ENCODE measurements around the gene NR3C2. TPM values are rescaled to one million over a fixed set of nuclear protein-coding genes. Genes with fewer than 3 reads are reported as not detected.

The NR3C2 gene
- total RNA-seq, 2 experiments from 2014 or later = 2.0 to 5.2 TPM

DNA sequence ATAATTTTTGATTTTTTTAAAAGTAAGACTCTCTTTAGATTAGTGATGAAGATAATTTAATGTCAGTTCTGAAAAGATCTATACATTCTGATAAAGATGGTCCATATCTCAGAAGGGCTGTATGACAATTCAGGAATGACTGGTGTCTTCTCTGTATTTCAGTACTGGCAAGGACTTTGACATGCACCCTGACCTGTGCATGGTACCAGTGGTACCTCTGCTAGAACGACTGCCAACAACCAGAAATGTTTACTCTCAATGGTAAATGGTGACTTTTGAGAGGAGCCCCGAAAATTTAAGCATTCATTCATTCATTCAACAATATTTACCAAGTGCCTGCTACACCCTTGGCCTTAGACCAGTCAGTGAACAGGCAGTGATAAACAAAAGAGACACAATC is 4.8 kb downstream of the NR3C2 start:
- intact Hi-C loops (cut with micrococcal nuclease; ENCODE audit: unreplicated experiment) = no loop called here
- POLR2A ChIA-PET = interaction anchor here (0.8 kb wide), 1 partner anchor 605 kb away, joined by 3 read pairs; no protein-coding TSS in a partner anchor
- no peak overlapping the region for H3K27ac ChIP-seq (ENCODE audit: low read depth, low read length, poor library complexity, severe bottlenecking)
- TF ChIP-seq CTCF (conservative IDR thresholded peaks at IDR 0.05; ENCODE audit: low read length) = no peak
- TF ChIP-seq EZH2phosphoT487 (IDR thresholded peaks at IDR 0.05; ENCODE audit: borderline replicate concordance, low read depth, low read length) = no peak
- H3K79me2 ChIP-seq (ENCODE audit: insufficient read depth, low read depth, low read length) = no peaks in the 10 kb centered on the region
- no peaks in the 10 kb centered on the region for H3K36me3 ChIP-seq (ENCODE audit: insufficient read depth, low read length)
- DNase-seq (ENCODE audit: low spot score) = no peak
- H3K4me1 ChIP-seq (ENCODE audit: insufficient read depth, low read length, poor library complexity, severe bottlenecking) = no peaks in the 10 kb centered on the region
- H3K9me3 ChIP-seq (ENCODE audit: low read length) = no peaks in the 10 kb centered on the region
- no peak overlapping the region for H3K4me3 ChIP-seq (ENCODE audit: low read depth, low read length, poor library complexity, severe bottlenecking)
- H2AFZ ChIP-seq (ENCODE audit: low read length) = no peak overlapping the region
- CTCF ChIA-PET (ENCODE audit: unreplicated experiment) = no interaction called here
- H3K4me2 ChIP-seq (ENCODE audit: low read length) = no peak overlapping the region
- H4K20me1 ChIP-seq (ENCODE audit: insufficient read depth, low read length) = no peaks in the 10 kb centered on the region
- no TSS peak for BruUV-seq (replicated peaks)
- no peaks in the 10 kb centered on the region for H3K9me2 ChIP-seq (ENCODE audit: insufficient read depth, low read length)

GRCh38 chr4:148436512-148436911 is 5.7 kb downstream of the NR3C2 start:
- no peak overlapping the region for H3K4me3 ChIP-seq (ENCODE audit: low read depth, low read length, poor library complexity, severe bottlenecking)
- H3K4me2 ChIP-seq (ENCODE audit: low read length) = no peak overlapping the region
- POLR2A ChIA-PET = no interaction called here
- no peaks in the 10 kb centered on the region for H3K79me2 ChIP-seq (ENCODE audit: insufficient read depth, low read depth, low read length)
- H3K36me3 ChIP-seq (ENCODE audit: insufficient read depth, low read length) = no peaks in the 10 kb centered on the region
- H2AFZ ChIP-seq (ENCODE audit: low read length) = no peak overlapping the region
- BruUV-seq (replicated peaks) = no TSS peak
- H3K9me2 ChIP-seq (ENCODE audit: insufficient read depth, low read length) = no peaks in the 10 kb centered on the region
- CTCF ChIA-PET (ENCODE audit: unreplicated experiment) = no interaction called here
- TF ChIP-seq CTCF (conservative IDR thresholded peaks at IDR 0.05; ENCODE audit: low read length) (no peak), EZH2phosphoT487 (IDR thresholded peaks at IDR 0.05; ENCODE audit: borderline replicate concordance, low read depth, low read length) (no peak)
- H3K27ac ChIP-seq (ENCODE audit: low read depth, low read length, poor library complexity, severe bottlenecking) = no peak overlapping the region
- intact Hi-C loops (cut with micrococcal nuclease; ENCODE audit: unreplicated experiment) = no loop called here
- H3K4me1 ChIP-seq (ENCODE audit: insufficient read depth, low read length, poor library complexity, severe bottlenecking) = no peaks in the 10 kb centered on the region
- no peak for DNase-seq (ENCODE audit: low spot score)
- H4K20me1 ChIP-seq (ENCODE audit: insufficient read depth, low read length) = no peaks in the 10 kb centered on the region
- H3K9me3 ChIP-seq (ENCODE audit: low read length) = no peaks in the 10 kb centered on the region

GRCh38 chr4:148435654-148436406 is 6.4 kb downstream of the NR3C2 start:
- POLR2A ChIA-PET = no interaction called here
- DNase-seq (ENCODE audit: low spot score) = no peak
- no peak overlapping the region for H2AFZ ChIP-seq (ENCODE audit: low read length)
- no peaks in the 10 kb centered on the region for H3K9me3 ChIP-seq (ENCODE audit: low read length)
- no peak for TF ChIP-seq EZH2phosphoT487 (IDR thresholded peaks at IDR 0.05; ENCODE audit: borderline replicate concordance, low read depth, low read length)
- no peak for TF ChIP-seq CTCF (conservative IDR thresholded peaks at IDR 0.05; ENCODE audit: low read length)
- no peak overlapping the region for H3K4me2 ChIP-seq (ENCODE audit: low read length)
- H3K27ac ChIP-seq (ENCODE audit: low read depth, low read length, poor library complexity, severe bottlenecking) = no peak overlapping the region
- H3K36me3 ChIP-seq (ENCODE audit: insufficient read depth, low read length) = no peaks in the 10 kb centered on the region
- H3K4me3 ChIP-seq (ENCODE audit: low read depth, low read length, poor library complexity, severe bottlenecking) = no peak overlapping the region
- intact Hi-C loops (cut with micrococcal nuclease; ENCODE audit: unreplicated experiment) = no loop called here
- CTCF ChIA-PET (ENCODE audit: unreplicated experiment) = no interaction called here
- BruUV-seq (replicated peaks) = no TSS peak
- no peaks in the 10 kb centered on the region for H3K9me2 ChIP-seq (ENCODE audit: insufficient read depth, low read length)
- H3K4me1 ChIP-seq (ENCODE audit: insufficient read depth, low read length, poor library complexity, severe bottlenecking) = no peaks in the 10 kb centered on the region
- H4K20me1 ChIP-seq (ENCODE audit: insufficient read depth, low read length) = no peaks in the 10 kb centered on the region
- H3K79me2 ChIP-seq (ENCODE audit: insufficient read depth, low read depth, low read length) = no peaks in the 10 kb centered on the region

Data from OCI-LY7 (cell line).